ENCODE data around the gene ARL8B. TPM values are rescaled to one million over a fixed set of nuclear protein-coding genes. Genes with fewer than 3 reads are reported as not detected.

Gene ARL8B
- total and polyA plus RNA-seq, 4 donors: 20.2 to 36.2 (median 24.2) TPM

GRCh38 chr3:5140230-5140621, 18.1 kb downstream of the ARL8B start:
- 83% methylated on average over 4 of the region's 4 CpGs for WGBS
- no peak overlapping the region for H3K9ac ChIP-seq (ENCODE audit: low read depth in 1 of 2, low read length in 2 of 2)
- H3K27me3 ChIP-seq (ENCODE audit: control insufficient read depth in 4 of 4, insufficient read depth in 4 of 4, low read length in 3 of 4): no peaks in the 10 kb centered on the region
- H3K9me3 ChIP-seq (ENCODE audit: control insufficient read depth in 4 of 4, low read length in 3 of 4): no peaks in the 10 kb centered on the region
- TF ChIP-seq, protein P1, sequence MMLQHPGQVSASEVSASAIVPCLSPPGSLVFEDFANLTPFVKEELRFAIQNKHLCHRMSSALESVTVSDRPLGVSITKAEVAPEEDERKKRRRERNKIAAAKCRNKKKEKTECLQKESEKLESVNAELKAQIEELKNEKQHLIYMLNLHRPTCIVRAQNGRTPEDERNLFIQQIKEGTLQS (IDR thresholded peaks at IDR 0.05): no peak
- TF ChIP-seq, protein P2, sequence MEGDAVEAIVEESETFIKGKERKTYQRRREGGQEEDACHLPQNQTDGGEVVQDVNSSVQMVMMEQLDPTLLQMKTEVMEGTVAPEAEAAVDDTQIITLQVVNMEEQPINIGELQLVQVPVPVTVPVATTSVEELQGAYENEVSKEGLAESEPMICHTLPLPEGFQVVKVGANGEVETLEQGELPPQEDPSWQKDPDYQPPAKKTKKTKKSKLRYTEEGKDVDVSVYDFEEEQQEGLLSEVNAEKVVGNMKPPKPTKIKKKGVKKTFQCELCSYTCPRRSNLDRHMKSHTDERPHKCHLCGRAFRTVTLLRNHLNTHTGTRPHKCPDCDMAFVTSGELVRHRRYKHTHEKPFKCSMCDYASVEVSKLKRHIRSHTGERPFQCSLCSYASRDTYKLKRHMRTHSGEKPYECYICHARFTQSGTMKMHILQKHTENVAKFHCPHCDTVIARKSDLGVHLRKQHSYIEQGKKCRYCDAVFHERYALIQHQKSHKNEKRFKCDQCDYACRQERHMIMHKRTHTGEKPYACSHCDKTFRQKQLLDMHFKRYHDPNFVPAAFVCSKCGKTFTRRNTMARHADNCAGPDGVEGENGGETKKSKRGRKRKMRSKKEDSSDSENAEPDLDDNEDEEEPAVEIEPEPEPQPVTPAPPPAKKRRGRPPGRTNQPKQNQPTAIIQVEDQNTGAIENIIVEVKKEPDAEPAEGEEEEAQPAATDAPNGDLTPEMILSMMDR (IDR thresholded peaks at IDR 0.05; ENCODE audit: low read depth, low read length, missing input control): no peak
- no peak for TF ChIP-seq HNF4A (conservative IDR thresholded peaks at IDR 0.05)
- no peak for TF ChIP-seq TAF1 (conservative IDR thresholded peaks at IDR 0.05)
- TF ChIP-seq NR2F2 (IDR thresholded peaks at IDR 0.05): no peak
- TF ChIP-seq FOXA1 (IDR thresholded peaks at IDR 0.05): no peak
- no peak for TF ChIP-seq RAD21 (IDR thresholded peaks at IDR 0.05)
- no peak for TF ChIP-seq MAX (IDR thresholded peaks at IDR 0.05)
- TF ChIP-seq SP1 (IDR thresholded peaks at IDR 0.05): no peak
- no peak for TF ChIP-seq FOXA2 (IDR thresholded peaks at IDR 0.05)
- TF ChIP-seq EGR1 (IDR thresholded peaks at IDR 0.05; ENCODE audit: low read depth in 2 of 2): no peak
- no peak for TF ChIP-seq JUND (IDR thresholded peaks at IDR 0.05)
- TF ChIP-seq, protein P3, sequence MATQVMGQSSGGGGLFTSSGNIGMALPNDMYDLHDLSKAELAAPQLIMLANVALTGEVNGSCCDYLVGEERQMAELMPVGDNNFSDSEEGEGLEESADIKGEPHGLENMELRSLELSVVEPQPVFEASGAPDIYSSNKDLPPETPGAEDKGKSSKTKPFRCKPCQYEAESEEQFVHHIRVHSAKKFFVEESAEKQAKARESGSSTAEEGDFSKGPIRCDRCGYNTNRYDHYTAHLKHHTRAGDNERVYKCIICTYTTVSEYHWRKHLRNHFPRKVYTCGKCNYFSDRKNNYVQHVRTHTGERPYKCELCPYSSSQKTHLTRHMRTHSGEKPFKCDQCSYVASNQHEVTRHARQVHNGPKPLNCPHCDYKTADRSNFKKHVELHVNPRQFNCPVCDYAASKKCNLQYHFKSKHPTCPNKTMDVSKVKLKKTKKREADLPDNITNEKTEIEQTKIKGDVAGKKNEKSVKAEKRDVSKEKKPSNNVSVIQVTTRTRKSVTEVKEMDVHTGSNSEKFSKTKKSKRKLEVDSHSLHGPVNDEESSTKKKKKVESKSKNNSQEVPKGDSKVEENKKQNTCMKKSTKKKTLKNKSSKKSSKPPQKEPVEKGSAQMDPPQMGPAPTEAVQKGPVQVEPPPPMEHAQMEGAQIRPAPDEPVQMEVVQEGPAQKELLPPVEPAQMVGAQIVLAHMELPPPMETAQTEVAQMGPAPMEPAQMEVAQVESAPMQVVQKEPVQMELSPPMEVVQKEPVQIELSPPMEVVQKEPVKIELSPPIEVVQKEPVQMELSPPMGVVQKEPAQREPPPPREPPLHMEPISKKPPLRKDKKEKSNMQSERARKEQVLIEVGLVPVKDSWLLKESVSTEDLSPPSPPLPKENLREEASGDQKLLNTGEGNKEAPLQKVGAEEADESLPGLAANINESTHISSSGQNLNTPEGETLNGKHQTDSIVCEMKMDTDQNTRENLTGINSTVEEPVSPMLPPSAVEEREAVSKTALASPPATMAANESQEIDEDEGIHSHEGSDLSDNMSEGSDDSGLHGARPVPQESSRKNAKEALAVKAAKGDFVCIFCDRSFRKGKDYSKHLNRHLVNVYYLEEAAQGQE (IDR thresholded peaks at IDR 0.05): no peak
- TF ChIP-seq YY1 (IDR thresholded peaks at IDR 0.05): no peak
- no peak for TF ChIP-seq ZBTB33 (IDR thresholded peaks at IDR 0.05)
- TF ChIP-seq RXRA (IDR thresholded peaks at IDR 0.05): no peak
- no peak for TF ChIP-seq GABPA (IDR thresholded peaks at IDR 0.05 in 1 of 2, conservative IDR thresholded peaks at IDR 0.05 in 1 of 2)
- TF ChIP-seq HNF4G (IDR thresholded peaks at IDR 0.05): no peak
- no peak for DNase-seq (ENCODE audit: low spot score)
- H3K27ac ChIP-seq (ENCODE audit: low read depth in 1 of 2, low read length in 2 of 2): no peak overlapping the region
- no peak overlapping the region for H3K4me3 ChIP-seq (ENCODE audit: low read depth in 1 of 3, low read length in 3 of 3)
- H3K36me3 ChIP-seq (ENCODE audit: control insufficient read depth in 4 of 4, insufficient read depth in 3 of 4, low read depth in 1 of 4, low read length in 3 of 4): no peaks in the 10 kb centered on the region
- peaks cover 2 to 29% (median 24%) of the 10 kb centered on the region in 4 donors for H3K4me1 ChIP-seq (ENCODE audit: control insufficient read depth in 4 of 4, insufficient read depth in 4 of 4, low read length in 3 of 4)

Data from liver (tissue), 9 donors.